Measurements from ENCODE around the gene LZTR1.

- TF ChIP-seq EP300 (IDR thresholded peaks at IDR 0.05) (no peak), JUN (IDR thresholded peaks at IDR 0.05) (no peak), CTCF (IDR thresholded peaks at IDR 0.05) (no peak), CHD2 (IDR thresholded peaks at IDR 0.05; ENCODE audit: low read length, partially characterized antibody) (no peak), BCL3 (IDR thresholded peaks at IDR 0.05) (no peak), RAD21 (conservative IDR thresholded peaks at IDR 0.05 in 1 of 2, IDR thresholded peaks at IDR 0.05 in 1 of 2) (no peak), KDM1A (IDR thresholded peaks at IDR 0.05; ENCODE audit: low read depth) (no peak)
Measured at GRCh38 chr22:21022955-21023614, 41.0 kb downstream of the LZTR1 start.

Measured in A549 (cell line).